Hepatocyte (in vitro differentiated cells): Measurements from ENCODE around the gene FAM83F. TPM values are rescaled to one million over a fixed set of nuclear protein-coding genes. Genes with fewer than 3 reads are reported as not detected.

Experiments
- DNase-seq: peaks from one replicate; pipeline ENCODE4 v3.0.0-alpha.2; 2016; ENCODE audit warnings: low spot score
- H2AFZ ChIP-seq: fragments of 200-600 bp; sonication (generic); 2 replicates; pipeline ENCODE4 v1.6.0; 2016; ENCODE audit warnings: antibody characterized with exemption, mild to moderate bottlenecking
- H3K27ac ChIP-seq: fragments of 200-600 bp; sonication (generic); 2 replicates; pipeline ENCODE4 v1.5.1; 2016; ENCODE audit warnings: mild to moderate bottlenecking
- H3K27me3 ChIP-seq: fragments of 200-600 bp; sonication (generic); 2 replicates; pipeline ENCODE4 v1.6.1; 2016
- H3K36me3 ChIP-seq: fragments of 200-600 bp; sonication (generic); replicated peaks from 2 replicates; pipeline ENCODE4 v1.5.1; 2016; ENCODE audit warnings: low read depth; ENCODE audit not compliant: insufficient read depth
- H3K4me1 ChIP-seq: fragments of 200-600 bp; sonication (generic); 2 replicates; pipeline ENCODE4 v1.5.1; 2016; ENCODE audit warnings: mild to moderate bottlenecking, moderate library complexity; ENCODE audit not compliant: insufficient read depth
- H3K4me2 ChIP-seq: fragments of 200-600 bp; sonication (generic); 2 replicates; pipeline ENCODE4 v1.6.0; 2016
- H3K4me3 ChIP-seq: fragments of 200-600 bp; sonication (generic); 2 replicates; pipeline ENCODE4 v1.5.1; 2016; ENCODE audit warnings: mild to moderate bottlenecking
- H3K79me2 ChIP-seq: fragments of 200-600 bp; sonication (generic); 2 replicates; pipeline ENCODE4 v1.6.0; 2017; ENCODE audit warnings: mild to moderate bottlenecking
- H3K9me2 ChIP-seq: fragments of 200-600 bp; sonication (generic); replicated peaks from 2 replicates; pipeline ENCODE4 v1.6.0; 2017; ENCODE audit warnings: mild to moderate bottlenecking; ENCODE audit not compliant: insufficient read depth
- H3K9me3 ChIP-seq: fragments of 200-600 bp; sonication (generic); 2 replicates; pipeline ENCODE4 v1.5.1; 2016; ENCODE audit warnings: low read depth, mild to moderate bottlenecking
- H4K20me1 ChIP-seq: fragments of 200-600 bp; sonication (generic); 2 replicates; pipeline ENCODE4 v1.6.0; 2016; ENCODE audit warnings: mild to moderate bottlenecking; ENCODE audit not compliant: insufficient read depth, poor library complexity, severe bottlenecking
- EZH2 ChIP-seq: fragments of 200-600 bp; sonication (generic); IDR thresholded peaks from 2 replicates; pipeline ENCODE4 v1.6.1; 2016; ENCODE audit warnings: antibody characterized with exemption, mild to moderate bottlenecking, borderline replicate concordance
- EZH2phosphoT487 ChIP-seq: fragments of 200-600 bp; sonication (generic); IDR thresholded peaks from one replicate; pipeline ENCODE4 v1.6.1; 2018; ENCODE audit warnings: antibody characterized with exemption, mild to moderate bottlenecking, low read depth, moderate library complexity; ENCODE audit not compliant: unreplicated experiment, severe bottlenecking
- WGBS: methylation state at CpG from one replicate; pipeline ENCODE4 v1.1.6; 2016; ENCODE audit warnings: low lambda C conversion rate; ENCODE audit errors: missing lambda C conversion rate; 5-methylcytosine and 5-hydroxymethylcytosine counted together
- polyA plus RNA-seq: library from polyadenylated mRNA; unstranded; fragments of >200 nt; fragmentation: Nextera tagmentation; extraction: Ambion mirVana; gene quantifications from 2 replicates; pipeline ENCODE4 v1.2.1, GENCODE V29; 2016
- total RNA-seq: library from RNA; depleted of rRNA; stranded (reverse); fragments of >200 nt; gene quantifications from 2 replicates; pipeline ENCODE4 v1.2.3, GENCODE V29; 2014
- TF ChIP-seq, protein P1 (sequence below): fragments of 200-600 bp; sonication (generic); IDR thresholded peaks from 2 replicates; pipeline ENCODE4 v1.5.1; 2016; ENCODE audit warnings: antibody characterized with exemption, mild to moderate bottlenecking; ENCODE audit not compliant: poor library complexity

Gene FAM83F
- total RNA-seq (10.4 and 12.8 TPM in 2 replicates), polyA plus RNA-seq (10.8 and 16.5 TPM in 2 replicates)

DNA sequence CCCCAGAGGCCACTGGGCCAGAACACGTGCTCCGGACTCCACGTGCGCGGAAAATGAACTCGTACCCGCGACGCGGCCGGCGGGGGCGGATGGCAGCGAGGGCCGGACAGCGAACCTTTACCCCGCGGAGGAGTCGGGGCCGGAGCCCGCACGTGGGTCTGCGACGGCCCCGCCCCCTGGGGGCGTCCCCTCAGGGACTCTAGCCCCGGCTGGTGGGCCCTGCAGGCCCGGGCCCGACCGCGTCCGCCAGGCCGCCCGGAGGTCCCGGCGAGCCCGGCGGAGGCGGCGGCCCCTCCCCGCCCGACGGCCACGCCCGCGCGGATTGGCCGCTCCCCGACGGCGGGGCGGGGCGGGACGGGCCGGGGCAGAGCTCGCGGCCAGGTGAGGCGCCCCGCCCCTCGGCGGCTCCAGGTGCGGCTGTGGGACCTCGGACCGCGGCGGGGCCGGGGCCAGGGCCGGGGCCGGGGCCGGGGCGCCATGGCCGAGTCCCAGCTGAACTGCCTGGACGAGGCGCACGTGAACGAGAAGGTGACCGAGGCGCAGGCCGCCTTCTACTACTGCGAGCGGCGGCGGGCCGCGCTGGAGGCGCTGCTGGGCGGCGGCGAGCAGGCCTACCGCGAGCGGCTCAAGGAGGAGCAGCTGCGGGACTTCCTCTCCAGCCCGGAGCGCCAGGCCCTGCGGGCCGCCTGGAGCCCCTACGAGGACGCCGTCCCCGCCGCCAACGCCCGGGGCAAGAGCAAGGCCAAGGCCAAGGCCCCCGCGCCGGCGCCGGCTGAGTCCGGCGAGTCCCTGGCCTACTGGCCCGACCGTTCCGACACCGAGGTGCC, at the start of gene FAM83F:
Gene FAM83F, plus strand, starts transcription at position 389 of the 827 bp plus-strand sequence. Its CDS starts 89 bp downstream, at position 478.
- Histone ChIP-seq H3K4me1 (peaks cover 39% of the 10 kb centered on the region), H3K79me2 (peaks cover 17% of the 10 kb centered on the region), H4K20me1 (no peaks in the 10 kb centered on the region), H3K4me3 (peak within 1 kb of the TSS; percentile 18), H3K36me3 (no peaks in the 10 kb centered on the region), H3K27me3 (peaks cover 9% of the 10 kb centered on the region), H3K27ac (peak within 1 kb of the TSS; percentile 84), H3K9me2 (no peaks in the 10 kb centered on the region), H3K4me2 (peak within 1 kb of the TSS; percentile 79), H2AFZ (peak within 1 kb of the TSS; percentile 24), H3K9me3 (no peaks in the 10 kb centered on the region)
- peak; percentile 89 for DNase-seq
- TF ChIP-seq, protein P1, sequence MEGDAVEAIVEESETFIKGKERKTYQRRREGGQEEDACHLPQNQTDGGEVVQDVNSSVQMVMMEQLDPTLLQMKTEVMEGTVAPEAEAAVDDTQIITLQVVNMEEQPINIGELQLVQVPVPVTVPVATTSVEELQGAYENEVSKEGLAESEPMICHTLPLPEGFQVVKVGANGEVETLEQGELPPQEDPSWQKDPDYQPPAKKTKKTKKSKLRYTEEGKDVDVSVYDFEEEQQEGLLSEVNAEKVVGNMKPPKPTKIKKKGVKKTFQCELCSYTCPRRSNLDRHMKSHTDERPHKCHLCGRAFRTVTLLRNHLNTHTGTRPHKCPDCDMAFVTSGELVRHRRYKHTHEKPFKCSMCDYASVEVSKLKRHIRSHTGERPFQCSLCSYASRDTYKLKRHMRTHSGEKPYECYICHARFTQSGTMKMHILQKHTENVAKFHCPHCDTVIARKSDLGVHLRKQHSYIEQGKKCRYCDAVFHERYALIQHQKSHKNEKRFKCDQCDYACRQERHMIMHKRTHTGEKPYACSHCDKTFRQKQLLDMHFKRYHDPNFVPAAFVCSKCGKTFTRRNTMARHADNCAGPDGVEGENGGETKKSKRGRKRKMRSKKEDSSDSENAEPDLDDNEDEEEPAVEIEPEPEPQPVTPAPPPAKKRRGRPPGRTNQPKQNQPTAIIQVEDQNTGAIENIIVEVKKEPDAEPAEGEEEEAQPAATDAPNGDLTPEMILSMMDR = no peak
- TF ChIP-seq EZH2 (no peak), EZH2phosphoT487 (no peak)
- 20% methylated on average over 29 of the region's 115 CpGs for WGBS

DNA sequence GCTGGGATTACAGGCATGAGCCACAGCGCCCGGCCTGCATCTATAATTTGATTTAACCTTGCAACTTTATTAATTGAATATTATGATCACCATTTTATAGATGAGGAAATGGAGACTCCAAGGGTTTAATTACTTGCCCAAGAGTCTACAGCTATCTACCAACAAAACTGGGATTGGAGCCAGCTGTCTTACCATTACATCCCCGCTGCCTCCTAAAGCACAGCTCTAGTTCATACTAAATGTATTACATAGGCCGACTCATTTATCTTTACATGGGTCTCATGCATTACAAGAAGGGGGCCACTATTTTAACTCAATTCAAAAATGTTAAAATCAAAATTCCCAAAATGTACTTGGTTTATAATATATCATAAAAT, 48.6 kb upstream of the FAM83F start:
- no peaks in the 10 kb centered on the region for H3K79me2 ChIP-seq
- no peaks in the 10 kb centered on the region for H3K9me3 ChIP-seq
- H3K4me2 ChIP-seq = no peak overlapping the region
- H3K4me1 ChIP-seq = peaks cover 8% of the 10 kb centered on the region
- no peak for DNase-seq
- TF ChIP-seq, protein P1 = no peak
- TF ChIP-seq EZH2 = no peak
- TF ChIP-seq EZH2phosphoT487 = no peak
- no peak overlapping the region for H2AFZ ChIP-seq
- H3K36me3 ChIP-seq = no peaks in the 10 kb centered on the region
- no peaks in the 10 kb centered on the region for H3K9me2 ChIP-seq
- H3K27me3 ChIP-seq = no peaks in the 10 kb centered on the region
- H4K20me1 ChIP-seq = no peaks in the 10 kb centered on the region
- no peak overlapping the region for H3K4me3 ChIP-seq
- WGBS = 91% methylated on average over 4 of the region's 4 CpGs
- no peak overlapping the region for H3K27ac ChIP-seq

GRCh38 chr22:39946503-39947219, 48.1 kb upstream of the FAM83F start:
- Histone ChIP-seq H4K20me1 (no peaks in the 10 kb centered on the region), H3K36me3 (no peaks in the 10 kb centered on the region), H3K9me2 (no peaks in the 10 kb centered on the region), H3K9me3 (no peaks in the 10 kb centered on the region), H3K27ac (no peak overlapping the region), H2AFZ (no peak overlapping the region), H3K27me3 (no peaks in the 10 kb centered on the region), H3K4me1 (peaks cover 8% of the 10 kb centered on the region), H3K4me3 (no peak overlapping the region), H3K4me2 (no peak overlapping the region), H3K79me2 (no peaks in the 10 kb centered on the region)
- no peak for DNase-seq
- WGBS = 45% methylated on average over 8 of the region's 8 CpGs
- no peak for TF ChIP-seq EZH2
- TF ChIP-seq, protein P1 = no peak
- TF ChIP-seq EZH2phosphoT487 = no peak
